GM12865 (cell line): Measurements from ENCODE around the gene PRKRA.
A peak's percentile ranks its signal among the peaks of the same experiment; 100 is the strongest.

ENCODE experiments used
- DNase-seq: peaks from one replicate; pipeline ENCODE4 v3.0.0; 2010; ENCODE audit warnings: low read depth
- H3K4me3 ChIP-seq: 2 replicates; pipeline ENCODE4 v1.5.1; 2011; ENCODE audit warnings: mild to moderate bottlenecking, low read depth, low read length, control low read depth
- CTCF ChIP-seq: IDR thresholded peaks from 2 replicates; pipeline ENCODE4 v1.5.1; 2011; ENCODE audit warnings: low read length, control low read depth, low read depth, inconsistent platforms; ENCODE audit not compliant: insufficient read depth; ENCODE audit errors: missing control alignments

Gene PRKRA

GRCh38 chr2:178404368-178404767, 46.6 kb downstream of the PRKRA start:
- H3K4me3 ChIP-seq = peak overlapping the region; percentile 41
- no peak for TF ChIP-seq CTCF
- DNase-seq = peak; percentile 97

DNA sequence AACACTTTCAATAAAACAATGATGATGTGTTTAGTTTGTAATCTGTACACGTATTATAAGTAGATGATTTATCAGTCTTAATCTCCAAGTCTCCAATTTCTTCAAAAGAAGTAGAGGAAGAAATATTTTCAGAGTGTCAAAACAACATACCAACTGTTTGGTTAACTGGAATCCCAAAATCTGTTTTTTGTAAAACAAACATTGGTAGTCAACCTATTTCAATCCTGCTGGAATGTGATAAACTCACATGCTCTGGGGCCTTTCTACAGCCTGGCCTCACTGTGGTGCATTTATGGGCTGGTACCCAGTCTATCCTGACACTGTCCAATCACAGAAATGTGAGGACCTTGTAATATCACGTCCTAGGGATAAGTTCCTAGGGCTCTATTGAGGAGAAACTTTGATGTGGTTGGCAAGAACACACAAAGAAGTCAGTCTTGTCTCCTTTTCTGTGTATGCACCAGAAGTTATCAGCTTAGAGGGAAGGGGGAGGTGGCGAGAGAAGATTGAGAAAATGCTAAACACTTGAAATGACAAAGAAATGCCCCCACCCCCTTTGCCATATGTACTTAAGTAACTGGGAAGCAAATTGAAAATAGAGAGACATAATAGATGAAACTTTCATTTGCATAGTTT, 47.2 kb downstream of the PRKRA start:
- peak overlapping the region; percentile 41 for H3K4me3 ChIP-seq
- DNase-seq = peak; percentile 82
- no peak for TF ChIP-seq CTCF

DNA sequence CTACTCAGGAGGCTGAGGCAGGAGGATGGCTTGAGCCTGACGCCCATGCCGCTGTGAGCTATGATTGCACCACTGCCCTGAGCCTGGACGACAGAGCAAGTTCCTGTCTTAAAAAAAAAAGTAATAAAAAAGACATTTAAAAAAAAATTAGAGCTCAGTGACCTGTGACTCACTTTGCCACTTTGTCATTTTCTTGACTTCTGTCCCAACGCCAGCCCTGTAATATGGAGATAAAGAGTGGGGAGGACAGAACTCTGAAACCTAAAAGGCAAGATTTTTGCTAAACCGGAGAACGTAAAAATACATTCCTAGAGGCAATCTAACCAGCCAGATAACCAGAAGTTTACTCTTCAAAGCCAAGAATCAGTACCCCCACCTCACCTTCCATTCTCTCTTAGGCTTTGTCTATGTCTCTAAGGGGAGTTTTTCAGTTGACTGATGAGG, 49.0 kb downstream of the PRKRA start:
- no peak overlapping the region for H3K4me3 ChIP-seq
- TF ChIP-seq CTCF = no peak
- DNase-seq = no peak

DNA sequence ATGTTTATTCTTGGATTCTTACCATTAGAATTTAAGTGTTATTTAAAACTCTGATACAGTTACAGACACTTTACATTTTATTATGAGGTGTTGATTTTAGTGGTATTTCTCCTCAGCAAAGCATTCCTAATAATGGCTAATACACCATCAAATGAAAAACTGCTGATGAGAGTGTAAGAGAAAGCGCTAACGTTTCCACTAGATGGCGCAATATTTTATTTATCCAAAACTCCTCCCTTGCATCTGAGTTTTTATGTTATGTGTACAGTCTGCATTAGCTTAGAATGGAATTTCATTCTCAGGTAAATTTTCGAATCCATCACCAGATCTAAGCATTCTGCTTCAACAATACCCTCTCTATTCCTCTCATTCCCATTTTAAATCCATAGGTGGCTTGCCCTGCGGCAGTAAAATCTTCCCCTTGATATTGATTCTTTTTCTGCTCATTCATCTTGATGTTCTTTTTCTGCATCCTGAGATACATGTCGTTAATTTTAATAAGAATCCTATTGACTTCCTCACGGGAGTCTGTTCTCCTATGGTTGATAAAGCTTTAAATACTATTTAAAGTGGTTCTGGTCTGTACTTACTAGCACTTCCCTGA, 53.9 kb downstream of the PRKRA start:
- H3K4me3 ChIP-seq = no peak overlapping the region
- peak; percentile 71 for DNase-seq
- TF ChIP-seq CTCF = peak; percentile 54

GRCh38 chr2:178395941-178396570, 54.9 kb downstream of the PRKRA start:
- no peak overlapping the region for H3K4me3 ChIP-seq
- no peak for TF ChIP-seq CTCF
- no peak for DNase-seq

- no peak for DNase-seq
These were observed 55.7 kb downstream of the PRKRA start for GRCh38 chr2:178395295-178395694.

More at GRCh38 chr2:178395295-178395694, 55.7 kb downstream of the PRKRA start:
- no peak overlapping the region for H3K4me3 ChIP-seq
- TF ChIP-seq CTCF = no peak
